ENCODE measurements around the gene SYNE3.

SYNE3 gene

DNA sequence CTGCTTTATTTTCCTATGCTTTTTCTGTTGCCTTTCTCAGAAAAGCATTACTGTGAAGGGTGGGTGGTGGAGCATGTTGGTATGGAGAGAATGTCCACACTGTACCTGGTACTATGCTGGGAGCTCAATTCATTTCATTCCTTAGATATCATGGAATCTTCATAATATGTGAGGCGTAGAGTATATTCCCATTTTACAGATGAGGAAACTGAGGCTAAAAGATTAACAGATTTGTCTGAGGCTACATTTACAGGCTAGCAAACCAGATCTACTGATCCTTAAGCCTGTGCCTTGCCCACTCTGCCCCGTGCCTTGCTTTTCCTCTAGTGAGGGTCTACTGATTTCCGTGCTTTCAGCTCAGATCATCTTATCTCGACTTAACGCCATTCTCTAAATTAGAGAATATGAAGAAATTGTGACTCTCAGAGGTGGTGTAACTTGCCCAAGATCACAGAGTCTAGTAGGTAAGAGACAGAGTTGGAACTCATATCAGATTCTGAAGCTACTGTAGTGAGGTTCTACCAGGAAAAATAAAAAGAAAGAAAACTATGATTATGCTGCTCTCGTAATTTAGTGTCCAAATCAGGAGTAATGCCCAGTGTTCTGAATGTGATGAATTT lies 23.9 kb upstream of the SYNE3 start:
- no peak for DNase-seq

DNA sequence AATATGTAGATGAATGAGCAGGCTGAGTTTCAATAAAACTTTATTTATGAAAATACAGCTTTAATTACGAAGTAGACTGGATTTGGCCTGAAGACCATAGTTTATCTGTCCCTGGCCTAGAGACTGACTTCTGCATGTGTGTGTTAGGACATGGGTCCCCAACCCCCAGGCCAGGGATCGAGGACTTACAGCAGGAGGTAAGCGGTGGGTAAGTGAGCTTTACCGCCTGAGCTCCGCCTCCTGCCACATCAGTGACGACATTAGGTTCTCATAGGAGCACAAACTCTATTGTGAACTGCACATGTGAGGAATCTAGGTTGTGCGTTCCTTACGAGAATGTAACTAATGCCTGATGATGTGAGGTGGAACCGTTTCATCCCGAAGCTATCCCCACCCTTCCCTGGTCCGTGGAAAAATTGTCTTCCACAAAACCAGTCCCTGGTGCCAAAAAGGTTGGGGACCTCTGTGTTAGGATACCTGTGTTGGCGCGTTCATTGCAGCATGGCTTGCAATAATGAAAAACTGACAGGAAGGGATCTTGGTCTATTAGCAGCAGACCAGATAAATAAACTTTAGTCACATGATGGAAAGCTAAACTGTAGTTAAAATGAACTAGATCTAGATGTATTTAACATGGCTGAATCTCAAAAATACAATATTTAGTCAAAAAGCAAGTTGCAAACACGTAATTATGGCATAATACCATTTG lies 22.5 kb upstream of the SYNE3 start:
- DNase-seq, result no peak

DNA sequence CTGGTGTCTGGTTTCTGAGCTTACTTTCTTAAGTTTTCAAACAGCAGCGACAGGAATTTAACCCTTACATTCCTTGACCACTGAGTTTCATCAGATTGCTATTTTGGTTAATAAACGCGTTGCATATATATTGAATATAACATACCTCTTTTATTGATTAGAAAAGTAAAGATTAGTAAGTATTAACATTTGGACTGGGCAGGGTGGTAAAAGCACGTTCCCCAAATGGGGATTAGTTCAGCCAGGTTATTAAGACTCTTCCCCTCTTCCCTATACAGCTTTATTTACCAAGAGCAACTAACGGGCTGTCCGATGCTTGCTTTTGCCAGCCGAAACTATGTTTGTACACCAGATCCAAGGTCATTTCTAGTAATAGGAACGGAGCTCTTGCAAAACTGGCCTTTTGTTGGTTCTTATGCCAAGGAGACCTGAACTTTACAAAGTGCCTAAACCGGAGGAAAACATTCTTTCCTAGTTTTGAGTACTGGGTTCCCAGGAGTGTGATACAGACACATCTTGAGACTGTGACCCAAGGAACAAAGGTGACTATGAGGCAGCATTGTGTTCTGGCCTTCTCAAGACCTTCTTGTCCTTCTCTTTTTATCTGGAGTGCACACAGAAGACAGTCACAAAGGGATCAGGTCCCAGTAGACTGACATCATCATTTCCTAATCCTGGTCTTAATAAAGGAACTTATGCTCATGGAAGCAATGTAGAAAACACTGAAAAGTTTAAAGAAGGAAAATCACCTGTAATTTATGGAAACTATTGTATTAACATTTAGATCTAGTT lies 21.0 kb upstream of the SYNE3 start:
- no peak for DNase-seq

DNA sequence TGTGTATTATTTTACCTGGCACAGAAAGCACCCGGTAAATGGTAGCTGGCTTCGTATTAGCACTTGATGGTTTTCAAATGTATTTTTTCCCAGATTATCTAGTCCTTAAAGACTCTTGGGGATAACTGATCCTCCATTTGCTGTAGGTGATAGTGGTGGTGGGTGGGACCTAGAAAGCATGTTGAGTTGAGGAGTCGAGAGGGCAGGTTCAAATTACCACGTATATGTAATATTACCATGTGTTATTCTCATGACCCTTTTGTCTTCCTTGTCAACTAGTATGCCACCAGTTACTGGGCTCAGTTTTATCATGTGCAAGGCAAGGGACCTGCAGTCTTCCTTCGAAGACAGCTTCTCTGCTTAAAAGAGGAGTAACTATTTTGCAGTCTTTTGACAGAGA lies 20.2 kb upstream of the SYNE3 start:
- no peak for DNase-seq

DNA sequence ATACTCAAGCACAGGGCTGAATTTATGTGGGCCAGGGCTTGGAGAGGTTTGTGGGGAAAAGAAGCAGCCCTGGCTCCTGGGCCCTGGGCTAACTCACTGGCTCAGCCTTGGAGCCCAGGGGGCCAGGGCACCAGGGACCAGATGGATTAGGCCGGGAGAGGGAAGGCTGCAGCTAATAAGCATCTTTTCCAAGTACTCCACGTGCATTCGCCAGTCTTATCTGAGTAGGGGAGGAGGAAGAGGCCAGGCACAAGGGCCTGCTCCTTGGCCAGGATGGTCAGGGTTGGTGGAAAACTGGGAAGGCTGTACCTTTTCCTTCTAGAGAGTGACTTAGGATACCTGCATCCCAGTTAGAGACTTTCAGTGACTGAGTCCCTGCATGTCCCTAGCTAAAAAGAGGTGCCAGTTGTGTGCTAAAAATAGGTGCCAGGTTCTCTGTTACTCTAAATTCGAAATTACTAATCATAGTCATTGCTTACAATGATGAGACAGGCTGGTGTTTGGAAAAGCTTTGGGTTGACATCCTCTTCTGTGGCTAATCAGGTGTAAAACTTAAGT lies 19.7 kb upstream of the SYNE3 start:
- no peak for DNase-seq

DNA sequence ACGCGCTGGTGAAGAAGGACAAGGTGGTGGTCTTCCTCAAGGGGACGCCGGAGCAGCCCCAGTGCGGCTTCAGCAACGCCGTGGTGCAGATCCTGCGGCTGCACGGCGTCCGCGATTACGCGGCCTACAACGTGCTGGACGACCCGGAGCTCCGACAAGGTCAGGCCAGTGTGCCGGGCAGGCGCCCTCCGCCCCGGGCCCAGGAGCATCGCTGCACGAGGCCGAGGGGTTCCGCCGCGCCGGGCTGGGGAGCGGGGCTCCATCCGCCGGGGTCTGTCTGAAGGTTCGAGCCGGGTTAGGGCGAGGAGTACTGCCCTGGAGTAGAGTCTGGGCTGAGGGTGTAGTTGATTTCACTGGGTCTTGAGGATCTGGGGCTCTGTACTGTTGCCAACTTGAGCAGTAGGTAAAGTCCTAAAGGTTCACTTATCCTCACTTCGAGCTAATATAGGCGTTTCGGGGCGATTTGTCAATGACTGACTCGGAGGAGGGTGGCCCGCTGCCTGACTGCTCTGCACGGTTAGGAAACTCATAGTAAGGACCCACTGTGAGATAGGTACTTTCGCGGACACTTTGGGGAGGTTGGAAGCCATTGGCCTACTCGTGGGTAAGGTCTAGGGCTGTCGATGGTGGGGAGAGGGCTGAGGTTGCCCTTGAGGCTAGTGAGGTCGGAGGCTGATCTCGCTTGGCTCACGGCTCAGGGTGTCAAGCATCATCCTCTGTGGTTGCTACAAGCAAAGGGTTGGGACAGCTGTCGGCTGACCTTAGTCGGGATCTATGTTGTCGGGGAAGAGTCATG lies 19.0 kb upstream of the SYNE3 start:
- DNase-seq, result peak; percentile 56

DNA sequence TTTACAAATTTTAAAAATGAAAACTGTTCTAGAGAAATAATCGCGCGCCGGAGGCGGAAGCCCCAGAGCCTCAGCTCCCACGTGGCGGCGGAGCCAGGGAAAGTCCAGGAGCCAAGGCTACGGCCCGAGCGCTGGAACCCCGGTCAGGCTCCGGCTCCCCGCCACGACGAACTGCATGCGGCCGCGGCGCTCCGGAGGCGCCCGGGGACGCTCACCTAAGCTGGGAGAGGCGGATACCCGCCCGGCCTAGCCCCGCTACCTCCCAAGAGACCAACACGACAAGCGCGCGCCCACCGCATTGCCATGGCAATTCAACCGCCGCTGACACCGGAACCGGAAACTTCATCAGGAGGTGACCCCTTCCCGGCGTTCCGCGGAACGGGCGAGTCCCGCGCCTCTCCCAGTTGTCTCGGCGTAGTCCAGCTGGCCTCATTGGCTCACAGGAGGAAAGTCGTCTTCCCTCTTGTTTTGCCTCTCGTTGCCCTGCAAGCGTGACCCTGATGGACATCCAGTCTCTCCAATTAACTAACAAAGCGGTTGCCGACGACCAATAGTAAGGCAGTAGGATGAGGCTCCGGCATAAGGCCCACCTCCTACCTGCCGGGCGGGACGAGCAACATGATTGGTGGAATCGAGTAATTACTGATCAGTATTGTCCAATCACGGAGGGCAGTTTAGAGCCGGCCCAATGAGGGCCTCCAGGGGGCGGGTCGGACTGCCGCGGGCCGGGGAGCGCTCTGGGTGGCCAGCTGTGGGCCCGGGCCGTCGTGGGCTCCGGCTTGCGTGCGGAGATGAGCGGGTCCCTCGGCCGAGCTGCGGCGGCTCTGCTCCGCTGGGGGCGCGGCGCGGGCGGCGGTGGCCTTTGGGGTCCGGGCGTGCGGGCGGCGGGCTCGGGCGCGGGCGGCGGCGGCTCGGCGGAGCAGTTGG lies 18.1 kb upstream of the SYNE3 start, which contains the start of gene GLRX5:
Gene GLRX5 (plus strand): TSS at position 752 of the 927 bp plus-strand sequence. CDS start 40 bp downstream, at position 792.
- peak; percentile 97 for DNase-seq

DNA sequence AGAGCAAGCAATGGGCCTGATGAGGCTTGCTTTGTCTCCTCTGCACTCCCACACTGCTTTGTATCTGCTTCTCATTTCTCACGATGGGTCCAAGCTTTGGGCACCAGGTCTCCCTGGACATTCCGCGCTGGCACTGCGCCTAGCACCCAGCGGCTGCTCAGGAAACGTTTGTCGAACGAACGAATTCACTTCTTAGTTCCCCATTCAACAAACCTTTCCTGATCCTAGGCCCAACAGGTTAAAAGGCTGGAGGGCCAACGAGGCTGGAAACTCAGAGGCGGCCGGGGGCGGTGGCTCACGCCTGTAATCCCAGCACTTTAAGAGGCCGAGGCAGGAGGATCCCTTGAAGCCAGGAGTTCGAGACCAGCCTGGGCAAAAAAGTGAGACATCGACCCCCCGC lies 17.4 kb upstream of the SYNE3 start:
- DNase-seq, result no peak

DNA sequence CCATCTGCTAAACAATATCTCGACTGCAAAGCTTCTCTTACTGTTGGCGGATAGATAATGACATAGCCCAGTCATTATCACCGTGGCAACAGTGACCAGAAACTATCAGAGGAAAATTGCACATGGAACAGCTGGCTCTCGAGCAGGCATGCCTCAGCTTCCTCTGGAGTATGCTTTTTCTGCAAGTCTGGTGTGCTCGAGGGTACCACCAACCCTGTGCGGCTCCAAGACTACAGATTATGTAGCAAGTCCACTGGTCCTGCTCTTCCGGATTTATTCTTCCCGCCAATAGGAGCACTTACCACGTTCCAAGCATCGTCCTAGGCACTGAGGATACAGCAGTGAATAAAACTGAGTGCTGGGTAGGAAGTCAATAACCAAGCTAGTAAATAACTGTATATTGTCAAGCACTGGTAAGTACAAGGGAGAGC lies 17.0 kb upstream of the SYNE3 start:
- DNase-seq, result no peak

DNA sequence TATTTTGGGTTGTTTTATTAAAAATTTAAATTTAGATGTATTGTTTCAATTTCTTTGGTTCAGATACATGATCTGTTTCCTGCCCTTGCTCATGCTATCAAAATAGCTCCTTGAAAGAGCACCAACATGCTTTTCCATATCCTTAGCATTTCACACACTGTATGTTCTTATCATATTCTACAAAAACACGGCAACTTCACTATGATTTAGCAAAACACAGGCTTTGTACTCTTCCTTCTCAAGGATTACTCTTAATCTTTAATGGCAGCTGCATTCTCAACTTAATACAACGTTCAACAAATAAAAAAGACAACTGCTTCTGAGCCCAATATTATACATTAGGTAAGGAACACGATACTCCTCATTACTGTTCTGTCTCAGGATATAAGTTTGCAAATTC lies 15.5 kb upstream of the SYNE3 start:
- DNase-seq, result no peak

DNA sequence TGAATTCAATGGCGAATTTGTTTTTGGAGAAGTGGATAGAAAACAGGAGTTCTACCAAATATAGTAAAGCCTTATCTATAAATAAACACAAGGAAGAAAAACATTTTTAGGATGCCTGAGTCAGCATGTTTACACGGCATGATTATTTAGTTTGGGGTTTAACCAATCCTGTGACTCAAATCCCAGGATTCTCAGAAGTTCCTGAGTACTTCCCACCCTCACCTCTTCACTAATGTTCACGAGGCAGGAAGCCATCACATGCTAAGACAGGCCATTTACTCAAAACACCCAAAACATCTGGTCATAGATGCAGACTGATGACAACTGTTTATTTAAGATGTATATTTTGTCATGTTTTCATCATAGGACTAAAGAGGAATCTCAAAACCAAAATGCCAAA lies 15.0 kb upstream of the SYNE3 start:
- DNase-seq, result no peak

DNA sequence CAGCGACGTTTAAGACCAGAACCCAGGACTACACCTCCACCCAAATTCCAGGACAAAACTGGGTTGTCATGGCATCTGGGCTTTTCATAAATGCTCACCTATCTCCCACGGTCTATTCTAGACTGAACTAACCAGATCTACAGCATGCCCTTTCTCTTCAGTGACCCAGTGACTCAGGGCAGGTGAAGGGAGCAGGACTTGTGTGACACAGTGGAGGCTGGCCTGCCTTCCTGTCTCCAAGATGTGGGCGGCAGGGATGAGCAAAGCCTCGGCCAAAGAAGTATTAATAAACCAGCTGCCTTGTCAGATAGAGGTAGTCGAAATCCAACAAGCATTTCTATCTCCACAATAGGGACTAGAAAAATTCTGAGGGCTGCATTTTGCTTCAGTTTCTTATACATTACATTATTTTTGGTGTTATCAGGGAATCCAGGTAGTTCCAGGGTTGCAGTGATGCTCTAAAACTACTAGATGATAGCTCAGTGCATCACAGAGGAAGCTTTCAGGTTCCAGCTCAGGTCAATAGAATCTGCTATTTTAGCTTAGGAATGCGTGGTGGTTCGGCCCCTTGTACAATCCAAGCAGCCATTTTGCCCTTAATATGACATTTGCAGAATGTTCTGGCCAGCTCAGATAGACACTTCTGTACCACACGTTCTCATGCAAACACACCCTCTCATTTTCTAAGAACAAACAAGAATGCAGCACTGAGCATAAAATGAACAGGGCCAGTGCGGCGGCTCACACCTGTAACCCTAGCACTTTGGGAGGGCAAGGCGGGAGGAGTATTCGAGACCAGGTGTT lies 14.2 kb upstream of the SYNE3 start:
- DNase-seq, result no peak

DNA sequence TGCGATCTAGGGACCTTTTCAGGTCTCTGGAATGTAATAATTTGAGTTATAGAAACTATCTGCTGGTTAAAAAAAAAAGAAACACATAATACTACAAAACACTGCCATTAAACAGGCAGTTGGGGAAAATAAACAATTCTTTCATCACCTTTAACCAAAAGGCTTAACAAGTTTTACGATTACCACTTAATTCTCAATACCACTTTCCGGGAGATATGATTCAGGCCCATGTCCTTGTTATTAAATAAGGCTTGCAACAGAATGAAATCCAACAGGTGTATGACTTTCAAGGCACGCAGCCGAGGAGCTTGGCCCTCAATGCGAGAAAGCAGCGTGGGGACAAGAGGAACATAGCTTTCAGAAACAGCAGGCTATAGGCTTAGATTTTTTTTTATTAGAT lies 12.8 kb upstream of the SYNE3 start:
- DNase-seq, result no peak

DNA sequence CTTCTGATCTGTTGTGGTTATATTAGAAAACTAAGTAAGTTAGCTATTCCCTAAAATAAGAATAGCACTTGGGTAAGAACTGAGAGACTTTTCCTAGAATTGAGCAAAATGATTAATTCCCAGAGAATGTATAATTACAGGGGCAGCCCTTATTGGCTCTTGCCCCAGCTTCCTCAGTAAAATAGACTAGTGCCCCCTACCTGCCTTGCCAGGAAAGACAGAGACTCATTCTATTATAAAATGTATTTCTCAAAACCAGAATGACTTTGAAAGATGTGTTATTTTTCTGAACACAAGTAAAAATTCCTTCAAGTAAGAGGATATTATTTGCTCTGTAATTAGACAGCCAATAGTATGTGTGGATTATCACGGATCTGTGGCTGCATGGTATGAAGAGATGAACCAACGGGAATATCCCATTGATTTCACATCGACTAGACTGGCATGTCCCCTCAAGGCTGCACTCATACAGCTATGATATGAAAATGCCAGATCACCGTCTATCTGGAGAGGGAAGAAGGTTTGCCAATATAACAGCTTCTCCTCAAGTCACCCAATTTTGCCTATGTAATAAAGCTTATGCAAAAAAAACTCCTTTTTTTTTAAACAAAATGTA lies 11.0 kb upstream of the SYNE3 start:
- no peak for DNase-seq

DNA sequence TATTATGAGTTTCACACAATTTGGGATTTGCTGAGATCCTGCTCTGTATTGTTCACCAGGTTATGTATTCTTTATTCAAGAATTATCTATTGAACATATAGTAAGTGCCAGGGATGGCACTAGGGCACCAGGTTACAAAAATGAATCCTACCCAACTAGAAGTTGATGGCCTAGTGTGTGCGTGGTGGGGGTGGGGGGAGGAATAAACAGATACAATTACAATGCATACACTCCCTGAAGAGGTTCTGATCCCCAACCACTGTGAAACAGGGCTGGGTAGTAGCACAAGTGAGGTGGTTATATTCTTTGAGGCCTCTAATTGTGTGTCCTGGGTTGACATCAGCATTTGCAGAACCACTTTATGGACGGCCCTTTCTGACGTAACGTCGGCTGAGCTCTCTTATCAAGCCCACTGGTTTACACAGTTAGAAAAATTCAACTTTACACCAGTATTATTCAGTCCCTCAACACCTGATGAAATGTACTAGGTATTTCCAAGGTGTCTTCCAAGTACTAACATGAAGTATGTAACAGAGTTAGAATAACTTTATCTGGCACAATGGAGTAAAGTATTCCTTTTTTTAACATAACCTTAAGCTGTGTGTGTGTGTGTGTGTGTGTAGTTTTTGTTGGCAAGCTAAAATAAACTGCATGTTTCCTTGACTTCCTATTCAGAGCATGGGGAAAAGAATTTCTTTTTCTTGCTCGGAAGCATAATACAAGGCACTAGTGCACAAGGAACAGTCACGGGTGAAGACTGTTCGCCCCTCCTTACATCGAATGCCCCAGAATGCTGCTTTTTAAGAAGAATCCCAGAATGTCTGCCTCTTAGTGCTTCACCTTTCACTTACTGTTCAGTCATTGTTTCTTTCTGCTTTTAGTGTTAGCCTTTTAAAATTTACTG lies 10.3 kb upstream of the SYNE3 start:
- no peak for DNase-seq

DNA sequence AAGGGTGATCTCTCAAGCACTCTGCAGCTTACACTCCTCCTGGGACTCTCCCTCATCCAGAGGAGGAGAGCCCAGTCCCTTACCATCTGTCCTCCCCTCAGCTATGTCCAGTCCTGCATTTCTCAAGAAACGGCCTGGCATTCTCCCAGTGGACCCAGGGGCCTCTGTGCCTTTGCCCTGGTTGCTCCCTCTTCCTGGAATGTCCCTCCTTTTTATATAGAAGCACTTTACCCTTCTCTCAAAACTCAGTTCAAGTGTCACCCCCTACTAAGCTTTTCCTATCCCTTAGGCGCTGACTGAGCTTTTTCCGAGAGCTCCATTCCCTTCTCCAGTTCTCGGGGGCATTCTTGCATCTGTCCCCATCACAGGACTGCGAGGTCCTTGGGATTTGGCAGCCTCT lies 9.5 kb upstream of the SYNE3 start:
- DNase-seq, result no peak

DNA sequence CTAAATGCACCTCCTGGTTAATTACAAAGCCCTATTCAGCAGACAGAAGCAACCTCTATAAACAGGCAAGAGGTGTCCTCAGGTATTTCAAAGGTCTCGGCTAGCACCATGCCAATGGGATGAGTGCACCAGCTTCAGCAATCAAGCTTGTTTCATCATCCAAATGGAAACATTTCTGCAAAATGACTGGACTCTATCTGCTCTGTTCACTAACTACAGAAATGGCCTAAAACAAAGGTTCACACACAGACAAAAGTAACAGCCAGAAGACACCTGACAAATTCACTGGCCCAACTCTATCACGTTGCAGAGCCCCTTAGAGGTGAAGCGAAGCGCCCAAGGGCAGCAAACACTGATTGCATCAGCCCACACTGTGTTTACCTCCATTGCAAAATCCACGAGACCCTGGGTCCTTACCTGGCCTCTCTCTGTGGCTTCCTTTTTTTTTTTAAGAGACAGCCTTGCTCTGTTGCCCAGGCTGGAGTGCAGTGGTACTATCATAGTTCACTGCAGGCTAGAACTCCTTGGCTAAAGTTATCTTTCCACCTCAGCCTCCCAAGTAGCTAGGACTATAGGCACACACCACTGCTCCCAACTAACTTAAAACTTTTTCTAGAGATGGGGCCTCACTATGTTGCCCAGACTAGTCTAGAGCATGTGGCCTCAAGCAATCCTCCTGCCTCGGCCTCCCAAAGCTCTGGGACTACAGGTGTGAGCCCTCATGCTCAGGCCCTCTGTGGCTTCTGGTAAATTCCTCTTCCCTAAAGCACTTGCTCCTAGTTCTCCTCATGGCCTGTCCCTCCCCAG lies 8.5 kb upstream of the SYNE3 start:
- DNase-seq, result no peak

DNA sequence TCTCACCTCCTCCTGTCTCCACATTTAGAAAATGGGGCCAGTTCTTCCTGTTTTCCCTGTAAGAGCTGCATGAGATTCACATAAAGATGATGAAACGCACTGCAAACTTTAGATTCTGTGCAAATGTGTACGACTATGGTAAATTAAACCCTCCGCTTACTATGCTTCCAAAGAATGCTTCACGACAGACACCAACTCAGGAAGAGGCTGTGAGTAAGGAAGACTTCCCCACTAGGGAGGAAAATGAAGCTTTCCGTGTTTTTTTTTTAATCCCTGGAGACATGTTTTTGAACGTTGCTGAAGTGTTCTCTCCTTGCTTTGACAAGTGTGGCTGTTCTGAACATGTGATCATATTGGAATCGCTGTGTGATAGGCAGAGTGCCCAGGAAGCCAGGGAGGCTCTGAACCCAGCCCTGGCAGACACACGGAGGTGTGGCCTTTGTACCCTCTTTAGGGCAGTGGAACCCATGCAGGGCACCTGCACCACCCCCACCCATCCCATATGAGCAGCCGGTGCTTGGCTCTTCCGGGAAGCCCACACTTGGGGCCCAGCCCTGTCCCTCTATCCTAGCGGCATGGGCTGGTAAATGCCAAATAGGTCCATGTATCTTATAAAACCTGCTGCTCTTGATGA lies 7.5 kb upstream of the SYNE3 start:
- no peak for DNase-seq

All from right forelimb (tissue), 1 donor.